Keratinocyte (primary cell): ENCODE data around the gene EEF1A2. TPM values are rescaled to one million over a fixed set of nuclear protein-coding genes. Genes with fewer than 3 reads are reported as not detected.

Source experiments
- DNase-seq: peaks from one replicate; pipeline ENCODE4 v3.0.0-alpha.2; 2011; ENCODE audit warnings: low read depth, missing footprints, low spot score
- FAIRE-seq: peaks from 2 replicates; lab custom pipeline; 2011; peaks lifted over from hg19 to GRCh38; lab: Jason Lieb, UNC
- H2AFZ ChIP-seq: 2 replicates; pipeline ENCODE4 v1.6.0; 2012; ENCODE audit warnings: low read length, control low read depth, inconsistent platforms; ENCODE audit not compliant: control insufficient read depth
- H3K27ac ChIP-seq: 2 replicates; pipeline ENCODE4 v1.5.1; 2011; ENCODE audit warnings: low read length; ENCODE audit not compliant: control insufficient read depth, insufficient read depth
- H3K27me3 ChIP-seq: 3 replicates; pipeline ENCODE4 v1.6.0; 2011; ENCODE audit warnings: low read length; ENCODE audit not compliant: control insufficient read depth, insufficient read depth; ENCODE audit errors: extremely low read depth
- H3K36me3 ChIP-seq, 2 experiments: 2 replicates in 1 of 2; 3 replicates in 1 of 2; pipeline ENCODE4 v1.5.1; 2011; ENCODE audit warnings: low read length in 2 of 2, mild to moderate bottlenecking in 1 of 2; ENCODE audit not compliant: control insufficient read depth in 2 of 2, insufficient read depth in 2 of 2; ENCODE audit errors: extremely low read depth in 1 of 2
- H3K4me1 ChIP-seq: 3 replicates; pipeline ENCODE4 v1.5.1; 2011; ENCODE audit warnings: low read length; ENCODE audit not compliant: control insufficient read depth, insufficient read depth; ENCODE audit errors: extremely low read depth
- H3K4me2 ChIP-seq: 3 replicates; pipeline ENCODE4 v1.6.0; 2011; ENCODE audit warnings: low read depth, low read length; ENCODE audit not compliant: control insufficient read depth, insufficient read depth; ENCODE audit errors: extremely low read depth
- H3K4me3 ChIP-seq, 3 experiments: fragments of 200-600 bp in 1 of 3; sonication (generic) in 1 of 3; 2 replicates in 2 of 3; 3 replicates in 1 of 3; pipeline ENCODE4 v1.5.1; 2011 to 2016; ENCODE audit warnings: low read length in 3 of 3, mild to moderate bottlenecking in 3 of 3, control low read depth in 2 of 3, inconsistent platforms in 1 of 3, low read depth in 1 of 3, mixed read lengths in 1 of 3, mixed run types in 1 of 3, moderate library complexity in 1 of 3; ENCODE audit not compliant: control insufficient read depth in 2 of 3, insufficient read depth in 2 of 3; ENCODE audit errors: extremely low read depth in 1 of 3
- H3K79me2 ChIP-seq: 2 replicates; pipeline ENCODE4 v1.6.0; 2012; ENCODE audit warnings: low read length; ENCODE audit not compliant: control insufficient read depth, insufficient read depth
- H3K9ac ChIP-seq: 3 replicates; pipeline ENCODE4 v1.6.0; 2011; ENCODE audit warnings: low read length; ENCODE audit not compliant: control insufficient read depth, insufficient read depth; ENCODE audit errors: extremely low read depth
- H3K9me1 ChIP-seq: 3 replicates; pipeline ENCODE4 v1.6.0; 2011; ENCODE audit warnings: low read length; ENCODE audit not compliant: control insufficient read depth, insufficient read depth; ENCODE audit errors: extremely low read depth
- H3K9me3 ChIP-seq: 2 replicates; pipeline ENCODE4 v1.5.1; 2012; ENCODE audit warnings: low read depth, low read length; ENCODE audit not compliant: control insufficient read depth
- H4K20me1 ChIP-seq: 3 replicates; pipeline ENCODE4 v1.6.0; 2011; ENCODE audit warnings: low read length; ENCODE audit not compliant: control insufficient read depth, insufficient read depth; ENCODE audit errors: extremely low read depth
- CTCF ChIP-seq, 3 experiments: IDR thresholded peaks in 1 of 3; conservative IDR thresholded peaks in 1 of 3; optimal IDR thresholded peaks in 1 of 3; 2 replicates in 2 of 3; 3 replicates in 1 of 3; pipeline versions ENCODE3 to v1.5.1; 2011; ENCODE audit warnings: low read length in 3 of 3, mild to moderate bottlenecking in 3 of 3, moderate library complexity in 2 of 3, control low read depth in 1 of 3, inconsistent platforms in 1 of 3; ENCODE audit not compliant: insufficient read depth in 2 of 3; ENCODE audit errors: extremely low read depth in 1 of 3
- EZH2 ChIP-seq: IDR thresholded peaks from one replicate; pipeline ENCODE4 v1.6.1; 2012; ENCODE audit warnings: inconsistent platforms, mild to moderate bottlenecking, low read length, moderate library complexity
- dilution Hi-C: fragments of 300-500 bp; cut with MboI; formaldehyde crosslinking; loops from one replicate; pipeline ENCODE4 v1.7.0; 2020; ENCODE audit warnings: low sequenced_read_pairs; ENCODE audit not compliant: extremely low pct_ligation_motif_present
- polyA plus RNA-seq, 5 experiments: library from polyadenylated mRNA; depleted of rRNA in 3 of 5; stranded (reverse) in 3 of 5; stranded (forward) in 1 of 5; unstranded in 1 of 5; fragments of >200 nt; gene quantifications; 1 replicate in 1 of 5; 2 replicates in 3 of 5; 3 replicates in 1 of 5; pipeline versions ENCODE4 v1.2.1 to v1.2.3, GENCODE V29; 2011 to 2012; ENCODE audit warnings: missing spikeins in 2 of 5, low read depth in 1 of 5, low replicate concordance in 1 of 5

The EEF1A2 gene
- polyA plus RNA-seq, 1 donor (not counting 4 experiments of a cell fraction or from before 2014, with no cell fraction given) = 0.12 TPM

- Histone ChIP-seq H3K9me3 (no peaks in the 10 kb centered on the region), H3K4me3 (no peak overlapping the region), H3K4me1 (peaks cover 40% of the 10 kb centered on the region), H3K27ac (no peak overlapping the region), H4K20me1 (no peaks in the 10 kb centered on the region), H3K9me1 (no peaks in the 10 kb centered on the region), H3K27me3 (peaks cover 3% of the 10 kb centered on the region), H3K79me2 (no peaks in the 10 kb centered on the region), H3K4me2 (no peak overlapping the region), H3K9ac (no peak overlapping the region), H3K36me3 (no peaks in the 10 kb centered on the region), H2AFZ (no peak overlapping the region)
- no peak for DNase-seq
- no peak for FAIRE-seq
- dilution Hi-C loops = no loop called here
- TF ChIP-seq EZH2 (no peak), CTCF (optimal IDR thresholded peaks at IDR 0.05 in 1 of 3, IDR thresholded peaks at IDR 0.05 in 1 of 3, conservative IDR thresholded peaks at IDR 0.05 in 1 of 3; ENCODE audit: extremely low read depth in 1 of 3, insufficient read depth in 2 of 3, low read length in 3 of 3) (no peak)
These were observed 47.5 kb upstream of the EEF1A2 start for GRCh38 chr20:63546256-63546955.

- H2AFZ ChIP-seq = no peak overlapping the region
These were observed 46.9 kb upstream of the EEF1A2 start for GRCh38 chr20:63545814-63546213.

More at GRCh38 chr20:63545814-63546213, 46.9 kb upstream of the EEF1A2 start:
- H3K9me3 ChIP-seq = no peaks in the 10 kb centered on the region
- no peaks in the 10 kb centered on the region for H3K79me2 ChIP-seq
- no peaks in the 10 kb centered on the region for H3K36me3 ChIP-seq
- DNase-seq = no peak
- TF ChIP-seq EZH2 (no peak), CTCF (optimal IDR thresholded peaks at IDR 0.05 in 1 of 3, IDR thresholded peaks at IDR 0.05 in 1 of 3, conservative IDR thresholded peaks at IDR 0.05 in 1 of 3; ENCODE audit: extremely low read depth in 1 of 3, insufficient read depth in 2 of 3, low read length in 3 of 3) (no peak)
- no peaks in the 10 kb centered on the region for H4K20me1 ChIP-seq
- H3K9ac ChIP-seq = peak overlapping the region; percentile 48
- H3K27ac ChIP-seq = peak overlapping the region; percentile 67
- H3K4me2 ChIP-seq = peak overlapping the region; percentile 49
- no peaks in the 10 kb centered on the region for H3K9me1 ChIP-seq
- peaks cover 3% of the 10 kb centered on the region for H3K27me3 ChIP-seq
- dilution Hi-C loops = no loop called here
- FAIRE-seq = no peak
- peak overlapping the region in 1 of 3 experiments; percentile 31 for H3K4me3 ChIP-seq
- peaks cover 40% of the 10 kb centered on the region for H3K4me1 ChIP-seq
